ENCODE measurements around the gene PACS1. TPM values are rescaled to one million over a fixed set of nuclear protein-coding genes. Genes with fewer than 3 reads are reported as not detected.
A peak's percentile ranks its signal among the peaks of the same experiment; 100 is the strongest.
"Not testable (repeated sequence)": the region's sequence is repeated elsewhere in the genome, so short reads cannot be mapped to it uniquely, and the experiment has no call there.

PACS1 gene
- total RNA-seq, 1 experiment from 2014 or later: 13.0 TPM

GRCh38 chr11:66253081-66253480 lies 183.0 kb downstream of the PACS1 start:
- not testable (repeated sequence) for DNase-seq (ENCODE audit: low read depth)

GRCh38 chr11:66258473-66258893 lies 188.4 kb downstream of the PACS1 start:
- no peak for DNase-seq (ENCODE audit: low read depth)

GRCh38 chr11:66259225-66259624 lies 189.2 kb downstream of the PACS1 start:
- DNase-seq (ENCODE audit: low read depth): no peak

DNA sequence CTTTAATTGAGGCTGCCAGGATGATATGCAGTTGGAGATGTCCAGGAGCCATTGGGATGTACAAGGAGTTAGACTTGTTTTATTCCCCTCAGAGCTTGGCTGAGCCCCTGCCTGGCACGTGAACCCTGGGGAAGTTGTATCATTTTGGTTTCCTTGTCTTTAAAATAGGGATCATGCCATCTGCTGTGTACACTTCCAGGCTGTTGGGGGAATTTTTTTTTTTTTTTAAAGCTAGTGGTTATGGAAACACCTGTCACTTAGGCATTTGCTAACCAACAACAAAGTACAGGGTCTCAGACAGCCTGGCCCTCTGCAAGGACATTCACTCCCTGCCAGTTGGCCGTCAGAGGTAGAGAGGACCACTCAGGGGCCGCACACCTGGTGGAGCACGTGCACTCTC lies 189.9 kb downstream of the PACS1 start:
- DNase-seq (ENCODE audit: low read depth): no peak

DNA sequence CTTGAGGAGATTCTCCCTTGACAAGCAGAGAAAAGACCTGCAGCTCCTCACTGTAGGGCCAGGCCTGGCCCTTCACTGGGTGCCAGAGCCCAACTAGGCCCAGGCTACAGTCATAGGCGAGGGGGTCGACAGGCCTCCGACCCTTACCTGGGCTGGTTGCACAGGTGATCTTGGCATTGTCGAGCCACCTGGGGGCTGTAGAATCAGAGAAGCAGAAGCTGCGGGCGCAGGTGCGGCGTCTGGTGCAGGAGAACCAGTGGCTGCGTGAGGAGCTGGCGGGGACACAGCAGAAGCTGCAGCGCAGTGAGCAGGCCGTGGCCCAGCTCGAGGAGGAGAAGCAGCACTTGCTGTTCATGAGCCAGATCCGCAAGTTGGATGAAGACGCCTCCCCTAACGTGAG lies 191.5 kb downstream of the PACS1 start:
- DNase-seq (ENCODE audit: low read depth): no peak

DNA sequence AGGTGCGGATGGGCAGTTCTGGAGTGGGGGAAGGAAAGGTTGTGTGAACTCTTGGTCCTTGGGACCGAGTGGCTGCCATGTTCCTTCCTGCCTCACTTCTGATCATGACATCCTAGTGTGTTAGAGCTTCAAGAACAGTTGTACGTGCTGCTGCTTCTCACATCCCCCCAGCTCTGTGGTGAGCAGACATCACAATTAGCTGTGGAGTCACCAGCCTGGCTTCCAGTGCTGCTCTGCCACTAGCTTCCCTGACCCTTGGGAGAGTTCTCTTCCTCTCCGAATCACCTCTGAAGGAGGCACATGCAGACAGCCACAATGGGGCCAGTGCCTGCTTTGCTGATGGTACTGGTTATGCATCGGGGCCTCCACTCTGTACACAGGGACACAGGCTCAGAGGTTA lies 192.1 kb downstream of the PACS1 start:
- DNase-seq (ENCODE audit: low read depth): no peak

- no peak for DNase-seq (ENCODE audit: low read depth)
These were observed 192.6 kb downstream of the PACS1 start for GRCh38 chr11:66262696-66263095.

- no peak for DNase-seq (ENCODE audit: low read depth)
These were observed 193.2 kb downstream of the PACS1 start for GRCh38 chr11:66263231-66263630.

GRCh38 chr11:66263785-66264184 lies 193.7 kb downstream of the PACS1 start:
- no peak for DNase-seq (ENCODE audit: low read depth)

GRCh38 chr11:66264383-66264782 lies 194.3 kb downstream of the PACS1 start:
- no peak for DNase-seq (ENCODE audit: low read depth)

GRCh38 chr11:66264914-66265313 lies 194.8 kb downstream of the PACS1 start:
- no peak for DNase-seq (ENCODE audit: low read depth)

- no peak for DNase-seq (ENCODE audit: low read depth)
These were observed 195.7 kb downstream of the PACS1 start for GRCh38 chr11:66265531-66266377.

DNA sequence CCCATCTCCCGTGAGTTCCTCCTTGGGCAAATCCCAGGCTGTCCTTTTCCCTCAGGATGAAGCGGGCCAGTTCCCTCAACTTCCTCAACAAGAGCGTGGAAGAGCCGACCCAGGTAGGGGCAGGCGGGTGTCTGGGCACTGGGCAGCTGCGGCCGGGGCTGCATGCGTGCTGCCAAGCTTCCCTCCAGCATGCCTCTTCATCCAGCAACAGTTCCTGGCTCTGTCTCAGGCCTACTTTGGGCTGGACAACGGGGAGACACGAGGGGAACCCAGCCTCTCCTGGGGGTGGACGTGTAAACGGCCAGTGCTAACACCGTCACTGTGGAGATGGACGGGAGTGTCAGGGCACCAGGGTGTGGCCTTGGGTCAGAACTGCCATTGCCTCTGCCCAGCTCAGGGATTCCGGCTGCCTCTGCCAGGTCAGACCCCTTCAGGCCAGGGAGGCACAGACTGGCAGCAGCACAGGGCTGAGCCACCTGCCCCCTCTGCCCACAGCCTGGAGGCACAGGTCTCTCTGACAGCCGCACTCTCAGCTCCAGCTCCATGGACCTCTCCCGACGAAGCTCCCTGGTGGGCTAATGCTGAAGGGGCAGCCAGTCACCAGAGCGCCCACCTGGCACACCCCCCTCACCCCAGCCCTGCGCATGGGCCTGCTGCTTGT lies 196.4 kb downstream of the PACS1 start:
- no peak for DNase-seq (ENCODE audit: low read depth)

- DNase-seq (ENCODE audit: low read depth): no peak
These were observed 196.9 kb downstream of the PACS1 start for GRCh38 chr11:66267039-66267378.

GRCh38 chr11:66267379-66268243 lies 197.5 kb downstream of the PACS1 start:
- DNase-seq (ENCODE audit: low read depth): peak; percentile 86

DNA sequence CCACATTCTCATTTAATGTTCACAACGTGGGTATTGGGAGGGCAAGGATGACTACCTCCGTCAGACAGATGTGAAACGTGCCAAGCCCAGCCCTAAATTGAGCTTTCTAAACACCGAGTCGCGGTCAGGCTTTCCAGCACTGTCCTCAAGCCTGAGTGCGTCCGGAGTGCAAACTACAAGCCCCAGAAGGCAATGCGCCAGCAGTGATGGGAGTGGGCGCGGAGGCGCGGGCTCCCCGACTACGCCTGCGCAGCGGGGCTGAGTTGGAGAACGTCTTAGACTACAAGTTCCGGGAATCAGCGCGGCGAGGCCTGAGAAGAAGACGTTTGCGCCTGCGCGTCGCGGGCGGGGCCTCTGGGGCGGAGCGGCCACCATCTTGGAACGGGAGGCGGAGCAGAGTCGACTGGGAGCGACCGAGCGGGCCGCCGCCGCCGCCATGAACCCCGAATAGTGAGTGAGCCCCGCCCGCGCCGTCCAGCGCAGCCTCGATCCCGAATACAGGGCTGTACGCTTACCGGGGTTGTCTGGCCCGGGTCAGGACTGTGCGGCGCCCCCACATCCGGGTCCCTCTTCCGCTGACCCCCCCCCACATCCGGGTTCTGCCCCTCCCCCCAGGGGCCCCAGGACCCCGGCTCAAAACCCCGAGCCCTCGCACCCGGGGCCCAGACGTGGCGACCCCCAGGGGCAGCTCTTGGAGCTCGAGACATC lies 198.3 kb downstream of the PACS1 start, which contains the start of gene RAB1B:
Gene RAB1B (plus strand): TSS at position 396 of the 708 bp plus-strand sequence. CDS start 41 bp downstream, at position 437.
- peak; percentile 99 for DNase-seq (ENCODE audit: low read depth)

GRCh38 chr11:66268952-66269905 lies 199.2 kb downstream of the PACS1 start:
- DNase-seq (ENCODE audit: low read depth): peak; percentile 46

- no peak for DNase-seq (ENCODE audit: low read depth)
These were observed 201.7 kb downstream of the PACS1 start for GRCh38 chr11:66271816-66272215.

DNA sequence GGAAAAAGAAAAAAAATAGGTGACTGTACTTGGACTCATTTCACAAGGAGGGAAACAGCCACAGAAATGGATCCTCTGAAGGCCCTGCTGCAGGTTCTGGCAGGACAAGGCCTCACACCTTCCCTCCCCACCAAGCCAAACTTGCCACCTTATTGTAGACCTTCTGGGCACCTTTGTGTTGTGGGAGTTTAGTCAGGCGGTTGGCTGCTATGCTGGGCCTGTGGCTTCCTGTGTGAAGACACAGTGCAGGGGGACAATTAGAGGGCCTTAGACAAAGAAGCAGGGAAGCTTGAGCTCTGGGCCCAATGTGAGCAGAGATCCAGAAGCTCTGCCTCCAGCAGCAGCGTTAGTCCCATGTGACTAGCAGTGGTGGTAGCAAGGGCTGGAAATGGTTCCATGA lies 202.5 kb downstream of the PACS1 start:
- no peak for DNase-seq (ENCODE audit: low read depth)

DNA sequence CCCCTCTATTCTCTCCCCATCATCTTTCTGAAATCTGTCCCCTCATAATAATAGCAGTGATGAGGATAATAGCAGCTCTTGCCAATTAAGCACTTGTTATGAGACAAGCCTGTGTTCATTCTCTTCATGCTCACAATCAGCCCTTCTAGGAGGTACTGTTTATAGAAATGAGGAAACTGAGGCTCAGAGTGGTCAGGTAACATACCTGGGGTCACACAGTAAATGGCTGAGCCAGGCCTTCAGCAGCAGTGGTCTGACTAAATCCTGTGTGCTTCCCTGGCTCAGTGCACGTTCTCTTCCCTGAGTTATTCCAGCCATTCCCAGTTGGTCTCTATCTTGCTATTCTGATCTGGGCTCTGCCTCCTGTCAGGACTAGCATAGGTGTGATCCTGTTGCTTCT lies 204.1 kb downstream of the PACS1 start:
- no peak for DNase-seq (ENCODE audit: low read depth)
